ENCODE results near the gene KRTAP25-1.

Gene KRTAP25-1

GRCh38 chr21:30336596-30336995 is 47.3 kb upstream of the KRTAP25-1 start:
- H3K4me3 ChIP-seq (IDR thresholded peaks at IDR 0.05; ENCODE audit: insufficient read depth, low read depth, low read length) = no peak overlapping the region
- no peaks in the 10 kb centered on the region for H3K36me3 ChIP-seq (ENCODE audit: insufficient read depth)
- H3K79me2 ChIP-seq (ENCODE audit: insufficient read depth, low read depth) = no peaks in the 10 kb centered on the region
- no peaks in the 10 kb centered on the region for H3K27me3 ChIP-seq (ENCODE audit: insufficient read depth, low read depth)
- no peak overlapping the region for H2AFZ ChIP-seq (ENCODE audit: low read depth)
- no peak overlapping the region for H3K27ac ChIP-seq
- no peak for TF ChIP-seq CTCF (conservative IDR thresholded peaks at IDR 0.05; ENCODE audit: low read depth, low read length)
- H3K4me1 ChIP-seq (ENCODE audit: low read depth, poor library complexity, severe bottlenecking) = no peaks in the 10 kb centered on the region
- H3K9ac ChIP-seq = no peak overlapping the region
- no peak overlapping the region for H3K4me2 ChIP-seq
- no peaks in the 10 kb centered on the region for H4K20me1 ChIP-seq (ENCODE audit: insufficient read depth)

- no peaks in the 10 kb centered on the region for H4K20me1 ChIP-seq (ENCODE audit: insufficient read depth)
- H3K4me1 ChIP-seq (ENCODE audit: low read depth, poor library complexity, severe bottlenecking) = no peaks in the 10 kb centered on the region
- H2AFZ ChIP-seq (ENCODE audit: low read depth) = no peak overlapping the region
- H3K27ac ChIP-seq = no peak overlapping the region
- no peak overlapping the region for H3K4me2 ChIP-seq
- no peaks in the 10 kb centered on the region for H3K27me3 ChIP-seq (ENCODE audit: insufficient read depth, low read depth)
- no peak for TF ChIP-seq CTCF (conservative IDR thresholded peaks at IDR 0.05; ENCODE audit: low read depth, low read length)
- no peak overlapping the region for H3K4me3 ChIP-seq (IDR thresholded peaks at IDR 0.05; ENCODE audit: insufficient read depth, low read depth, low read length)
- no peaks in the 10 kb centered on the region for H3K36me3 ChIP-seq (ENCODE audit: insufficient read depth)
- H3K79me2 ChIP-seq (ENCODE audit: insufficient read depth, low read depth) = no peaks in the 10 kb centered on the region
- H3K9ac ChIP-seq = no peak overlapping the region
Measured at GRCh38 chr21:30333736-30334135, 44.4 kb upstream of the KRTAP25-1 start.

DNA sequence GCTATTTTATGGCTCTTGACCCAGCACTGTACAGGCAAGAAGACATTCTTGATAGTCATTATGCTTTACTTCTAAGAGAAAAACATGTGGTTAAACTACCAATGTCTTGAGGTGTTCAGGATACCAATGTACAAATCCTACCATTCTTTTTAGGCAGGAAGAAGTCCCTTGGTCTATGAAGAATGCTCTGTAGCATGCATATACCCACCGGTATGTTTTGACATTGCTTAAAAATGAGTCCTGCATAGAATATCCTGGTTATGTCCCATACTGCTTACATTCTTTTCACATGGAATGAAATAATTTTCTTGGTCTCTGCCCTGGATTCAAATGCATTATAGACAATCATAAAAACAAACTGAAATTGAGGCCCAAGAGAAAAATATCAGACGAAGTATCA is 43.4 kb upstream of the KRTAP25-1 start:
- H2AFZ ChIP-seq (ENCODE audit: low read depth) = no peak overlapping the region
- no peak for TF ChIP-seq CTCF (conservative IDR thresholded peaks at IDR 0.05; ENCODE audit: low read depth, low read length)
- H3K4me1 ChIP-seq (ENCODE audit: low read depth, poor library complexity, severe bottlenecking) = no peaks in the 10 kb centered on the region
- no peak overlapping the region for H3K4me3 ChIP-seq (IDR thresholded peaks at IDR 0.05; ENCODE audit: insufficient read depth, low read depth, low read length)
- H3K27ac ChIP-seq = no peak overlapping the region
- no peaks in the 10 kb centered on the region for H4K20me1 ChIP-seq (ENCODE audit: insufficient read depth)
- no peaks in the 10 kb centered on the region for H3K79me2 ChIP-seq (ENCODE audit: insufficient read depth, low read depth)
- H3K4me2 ChIP-seq = no peak overlapping the region
- H3K27me3 ChIP-seq (ENCODE audit: insufficient read depth, low read depth) = no peaks in the 10 kb centered on the region
- H3K9ac ChIP-seq = no peak overlapping the region
- H3K36me3 ChIP-seq (ENCODE audit: insufficient read depth) = no peaks in the 10 kb centered on the region

GRCh38 chr21:30329203-30329875 is 40.0 kb upstream of the KRTAP25-1 start:
- no peaks in the 10 kb centered on the region for H4K20me1 ChIP-seq (ENCODE audit: insufficient read depth)
- H3K4me3 ChIP-seq (IDR thresholded peaks at IDR 0.05; ENCODE audit: insufficient read depth, low read depth, low read length) = no peak overlapping the region
- H3K4me2 ChIP-seq = no peak overlapping the region
- H3K79me2 ChIP-seq (ENCODE audit: insufficient read depth, low read depth) = no peaks in the 10 kb centered on the region
- H3K36me3 ChIP-seq (ENCODE audit: insufficient read depth) = no peaks in the 10 kb centered on the region
- H3K27ac ChIP-seq = no peak overlapping the region
- no peak for TF ChIP-seq CTCF (conservative IDR thresholded peaks at IDR 0.05; ENCODE audit: low read depth, low read length)
- no peaks in the 10 kb centered on the region for H3K27me3 ChIP-seq (ENCODE audit: insufficient read depth, low read depth)
- H2AFZ ChIP-seq (ENCODE audit: low read depth) = no peak overlapping the region
- H3K9ac ChIP-seq = no peak overlapping the region
- H3K4me1 ChIP-seq (ENCODE audit: low read depth, poor library complexity, severe bottlenecking) = no peaks in the 10 kb centered on the region

Measured in KMS-11 (cell line).